ENCODE data around the gene NPAS3.

NPAS3 gene

DNA sequence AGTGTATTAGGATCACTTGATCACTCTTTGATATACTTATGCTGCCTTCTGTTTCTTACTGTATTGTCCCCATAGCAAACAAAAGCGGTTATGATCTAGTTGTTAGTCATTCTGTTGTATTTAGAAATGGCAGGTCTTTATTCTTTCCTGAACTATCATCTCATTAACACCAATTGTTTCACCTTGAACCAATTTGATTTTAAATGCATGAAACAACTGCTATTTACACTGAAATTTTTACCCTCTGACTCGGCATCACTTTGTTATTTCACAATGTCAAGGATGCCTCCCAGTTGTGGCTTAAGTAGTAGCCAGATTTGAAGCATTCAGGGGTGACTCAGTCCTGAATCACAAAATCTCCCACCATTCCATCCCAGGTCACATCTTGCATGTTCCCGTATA lies 708.7 kb downstream of the NPAS3 start:
- H3K4me3 ChIP-seq (ENCODE audit: control insufficient read depth, low read depth, low read length) = no peak overlapping the region
- TF ChIP-seq, protein P1, sequence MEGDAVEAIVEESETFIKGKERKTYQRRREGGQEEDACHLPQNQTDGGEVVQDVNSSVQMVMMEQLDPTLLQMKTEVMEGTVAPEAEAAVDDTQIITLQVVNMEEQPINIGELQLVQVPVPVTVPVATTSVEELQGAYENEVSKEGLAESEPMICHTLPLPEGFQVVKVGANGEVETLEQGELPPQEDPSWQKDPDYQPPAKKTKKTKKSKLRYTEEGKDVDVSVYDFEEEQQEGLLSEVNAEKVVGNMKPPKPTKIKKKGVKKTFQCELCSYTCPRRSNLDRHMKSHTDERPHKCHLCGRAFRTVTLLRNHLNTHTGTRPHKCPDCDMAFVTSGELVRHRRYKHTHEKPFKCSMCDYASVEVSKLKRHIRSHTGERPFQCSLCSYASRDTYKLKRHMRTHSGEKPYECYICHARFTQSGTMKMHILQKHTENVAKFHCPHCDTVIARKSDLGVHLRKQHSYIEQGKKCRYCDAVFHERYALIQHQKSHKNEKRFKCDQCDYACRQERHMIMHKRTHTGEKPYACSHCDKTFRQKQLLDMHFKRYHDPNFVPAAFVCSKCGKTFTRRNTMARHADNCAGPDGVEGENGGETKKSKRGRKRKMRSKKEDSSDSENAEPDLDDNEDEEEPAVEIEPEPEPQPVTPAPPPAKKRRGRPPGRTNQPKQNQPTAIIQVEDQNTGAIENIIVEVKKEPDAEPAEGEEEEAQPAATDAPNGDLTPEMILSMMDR (conservative IDR thresholded peaks at IDR 0.05; ENCODE audit: control insufficient read depth, insufficient read depth, low read depth, low read length) = no peak
- DNase-seq (ENCODE audit: low read depth) = peak; percentile 99

DNA sequence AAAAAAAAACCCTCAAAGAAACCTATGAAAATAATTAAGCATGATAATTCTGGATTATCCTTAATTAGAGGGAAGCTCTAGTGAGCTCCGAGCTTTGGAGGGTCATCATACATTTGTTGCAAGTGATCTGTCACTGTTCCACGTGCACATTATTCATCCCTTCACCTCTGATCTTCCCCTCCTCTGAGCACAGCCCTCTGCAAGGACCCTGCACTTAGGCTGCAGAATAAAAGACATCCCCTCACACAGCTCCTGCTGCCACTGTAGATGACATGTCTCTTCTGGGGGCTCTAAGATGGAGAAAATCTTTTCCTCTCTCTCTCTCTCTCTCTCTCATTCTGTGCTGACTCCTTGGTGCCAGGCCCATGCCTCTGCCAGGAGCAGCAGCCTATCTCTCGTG lies 711.8 kb downstream of the NPAS3 start:
- H3K4me3 ChIP-seq (ENCODE audit: control insufficient read depth, low read depth, low read length) = no peak overlapping the region
- TF ChIP-seq, protein P1 (conservative IDR thresholded peaks at IDR 0.05; ENCODE audit: control insufficient read depth, insufficient read depth, low read depth, low read length) = no peak
- DNase-seq (ENCODE audit: low read depth) = no peak

DNA sequence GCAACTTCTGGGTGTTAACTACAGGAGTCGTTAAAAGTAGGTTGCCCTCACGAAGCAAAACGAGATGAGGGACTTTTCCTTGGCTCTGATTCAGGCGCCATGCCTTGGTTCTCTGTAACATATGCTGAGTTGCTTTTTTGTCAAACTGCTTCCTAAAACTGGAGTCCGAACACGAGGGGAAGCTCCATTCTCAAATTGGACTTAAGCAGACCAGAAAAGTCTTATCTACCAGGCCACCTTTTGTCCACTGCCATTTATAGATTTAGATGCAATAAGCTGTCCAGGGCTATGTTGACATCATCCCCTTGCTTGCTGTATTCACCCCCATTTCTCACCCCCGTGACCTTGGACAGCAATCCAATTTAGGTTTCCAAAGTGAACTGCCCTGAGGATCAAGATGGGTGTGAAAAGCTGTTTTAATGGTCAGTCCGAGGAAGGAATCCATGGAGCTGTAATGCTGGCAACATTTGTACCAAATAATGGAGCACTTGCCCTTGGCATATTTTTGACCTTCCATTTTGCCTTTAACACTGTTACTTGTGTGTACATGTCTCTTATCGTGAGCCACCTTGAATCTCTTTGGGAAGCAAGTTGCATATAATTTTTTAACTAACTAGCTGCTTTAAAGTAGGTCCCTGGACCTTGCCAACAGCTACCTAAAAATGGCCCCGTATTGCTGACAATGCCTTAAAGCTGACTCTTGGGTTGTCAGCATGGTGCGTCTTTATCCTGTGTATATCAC lies 714.1 kb downstream of the NPAS3 start:
- no peak overlapping the region for H3K4me3 ChIP-seq (ENCODE audit: control insufficient read depth, low read depth, low read length)
- TF ChIP-seq, protein P1 (conservative IDR thresholded peaks at IDR 0.05; ENCODE audit: control insufficient read depth, insufficient read depth, low read depth, low read length) = no peak
- no peak for DNase-seq (ENCODE audit: low read depth)

DNA sequence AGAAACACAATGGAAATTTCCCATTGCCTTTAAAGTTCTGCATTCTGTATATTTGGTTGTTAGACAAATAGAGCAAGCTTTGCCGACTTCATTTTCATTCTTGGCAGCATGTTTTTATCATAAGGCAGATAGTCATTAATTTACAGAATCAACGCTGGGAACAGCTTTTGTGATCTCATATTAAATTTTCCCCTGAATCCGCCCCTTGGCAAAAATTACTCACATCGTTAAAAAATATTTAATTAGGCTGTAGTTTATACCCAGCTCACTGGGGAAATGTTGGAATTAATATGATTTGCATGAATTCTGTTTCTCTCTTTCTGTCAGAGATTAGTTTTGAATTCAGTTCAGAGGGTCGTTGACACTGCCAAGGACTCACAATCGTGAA lies 714.6 kb downstream of the NPAS3 start:
- no peak overlapping the region for H3K4me3 ChIP-seq (ENCODE audit: control insufficient read depth, low read depth, low read length)
- DNase-seq (ENCODE audit: low read depth) = no peak
- TF ChIP-seq, protein P1 (conservative IDR thresholded peaks at IDR 0.05; ENCODE audit: control insufficient read depth, insufficient read depth, low read depth, low read length) = no peak

DNA sequence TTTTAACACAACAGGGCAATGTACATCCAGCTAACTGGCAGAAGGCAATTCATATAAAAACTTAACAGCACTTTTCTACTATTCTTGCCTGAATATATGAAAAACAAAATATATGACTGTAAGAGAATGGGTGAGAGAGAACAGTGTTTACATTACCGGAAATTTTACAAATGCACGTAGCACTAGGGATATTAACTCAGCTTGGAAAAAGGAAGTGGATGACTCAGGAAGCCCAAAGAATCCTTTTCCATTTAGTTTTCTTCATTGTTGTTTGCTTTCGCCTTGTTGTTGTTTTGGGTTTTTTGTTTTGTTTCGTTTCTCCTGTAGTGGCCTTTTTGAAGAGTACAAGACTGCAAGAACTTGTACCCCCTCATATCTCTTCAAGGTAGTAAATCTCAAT lies 716.7 kb downstream of the NPAS3 start:
- DNase-seq (ENCODE audit: low read depth) = no peak
- TF ChIP-seq, protein P1 (conservative IDR thresholded peaks at IDR 0.05; ENCODE audit: control insufficient read depth, insufficient read depth, low read depth, low read length) = no peak
- H3K4me3 ChIP-seq (ENCODE audit: control insufficient read depth, low read depth, low read length) = no peak overlapping the region

DNA sequence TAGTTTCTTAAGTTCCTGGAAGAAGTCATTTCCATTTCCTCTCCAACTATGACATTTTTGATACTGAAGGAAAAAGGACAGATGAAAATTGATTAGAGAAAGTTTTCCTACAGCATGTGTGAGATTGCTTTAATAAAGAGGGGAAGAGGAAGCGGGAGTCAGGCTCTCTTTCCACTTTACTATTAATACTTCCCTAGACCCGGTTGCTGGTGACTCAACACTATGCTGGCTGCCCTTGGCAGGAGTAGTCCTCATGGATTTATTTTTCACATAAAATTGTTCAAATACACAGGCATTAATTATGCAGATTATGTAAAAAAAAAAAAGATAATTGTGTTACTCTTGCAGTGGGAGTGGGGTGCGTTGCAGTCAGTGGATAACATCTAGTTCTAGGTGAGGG lies 718.8 kb downstream of the NPAS3 start:
- H3K4me3 ChIP-seq (ENCODE audit: control insufficient read depth, low read depth, low read length) = no peak overlapping the region
- peak; percentile 41 for DNase-seq (ENCODE audit: low read depth)
- TF ChIP-seq, protein P1 (conservative IDR thresholded peaks at IDR 0.05; ENCODE audit: control insufficient read depth, insufficient read depth, low read depth, low read length) = no peak

Measured in fibroblast of mammary gland (primary cell).